Hepatocyte (in vitro differentiated cells): ENCODE data around the gene VIPR2.

Experiments
- EZH2 ChIP-seq: fragments of 200-600 bp; sonication (generic); IDR thresholded peaks from 2 replicates; pipeline ENCODE4 v1.6.1; 2016; ENCODE audit warnings: antibody characterized with exemption, mild to moderate bottlenecking, borderline replicate concordance
- TF ChIP-seq, protein P1 (sequence below): fragments of 200-600 bp; sonication (generic); IDR thresholded peaks from 2 replicates; pipeline ENCODE4 v1.5.1; 2016; ENCODE audit warnings: antibody characterized with exemption, mild to moderate bottlenecking; ENCODE audit not compliant: poor library complexity

DNA sequence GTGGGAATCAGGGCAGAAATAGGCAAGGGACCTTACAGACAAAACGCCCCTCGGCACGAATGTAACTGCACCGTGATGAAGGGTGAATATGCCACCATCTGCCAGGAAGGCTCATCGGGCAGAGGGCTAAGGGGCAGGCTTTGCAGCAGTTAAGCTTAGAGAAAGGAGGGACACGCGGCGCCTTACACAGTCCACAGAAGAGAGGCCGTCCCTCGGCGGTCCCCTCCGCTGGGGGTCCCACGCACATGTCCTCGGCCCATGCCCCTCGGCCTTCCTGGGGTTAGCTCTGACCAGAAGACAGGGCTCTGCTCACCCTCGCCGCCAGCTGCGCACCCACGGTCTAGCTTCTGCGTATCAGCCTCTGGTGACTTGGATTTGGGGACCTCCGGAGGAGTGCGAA lies 147.2 kb downstream of the VIPR2 start:
- TF ChIP-seq, protein P1, sequence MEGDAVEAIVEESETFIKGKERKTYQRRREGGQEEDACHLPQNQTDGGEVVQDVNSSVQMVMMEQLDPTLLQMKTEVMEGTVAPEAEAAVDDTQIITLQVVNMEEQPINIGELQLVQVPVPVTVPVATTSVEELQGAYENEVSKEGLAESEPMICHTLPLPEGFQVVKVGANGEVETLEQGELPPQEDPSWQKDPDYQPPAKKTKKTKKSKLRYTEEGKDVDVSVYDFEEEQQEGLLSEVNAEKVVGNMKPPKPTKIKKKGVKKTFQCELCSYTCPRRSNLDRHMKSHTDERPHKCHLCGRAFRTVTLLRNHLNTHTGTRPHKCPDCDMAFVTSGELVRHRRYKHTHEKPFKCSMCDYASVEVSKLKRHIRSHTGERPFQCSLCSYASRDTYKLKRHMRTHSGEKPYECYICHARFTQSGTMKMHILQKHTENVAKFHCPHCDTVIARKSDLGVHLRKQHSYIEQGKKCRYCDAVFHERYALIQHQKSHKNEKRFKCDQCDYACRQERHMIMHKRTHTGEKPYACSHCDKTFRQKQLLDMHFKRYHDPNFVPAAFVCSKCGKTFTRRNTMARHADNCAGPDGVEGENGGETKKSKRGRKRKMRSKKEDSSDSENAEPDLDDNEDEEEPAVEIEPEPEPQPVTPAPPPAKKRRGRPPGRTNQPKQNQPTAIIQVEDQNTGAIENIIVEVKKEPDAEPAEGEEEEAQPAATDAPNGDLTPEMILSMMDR = no peak
- no peak for TF ChIP-seq EZH2
